Neutrophil (primary cell): ENCODE measurements around the gene MRPL28.

Source experiments
- H3K27ac ChIP-seq: fragments of 200-600 bp; sonication (generic); 2 replicates; pipeline ENCODE4 v1.5.1; 2016; ENCODE audit warnings: mild to moderate bottlenecking, moderate library complexity
- H3K27me3 ChIP-seq: fragments of 200-600 bp; sonication (generic); 2 replicates; pipeline ENCODE4 v1.6.0; 2016; ENCODE audit warnings: mild to moderate bottlenecking
- H3K36me3 ChIP-seq: fragments of 200-600 bp; sonication (generic); 2 replicates; pipeline ENCODE4 v1.5.1; 2017
- H3K4me1 ChIP-seq, 2 experiments: fragments of 200-600 bp in 1 of 2; sonication (generic) in 1 of 2; 1 replicate in 1 of 2; 2 replicates in 1 of 2; pipeline versions ENCODE4 v1.5.1 to v1.6.1; 2013 to 2016; ENCODE audit warnings: low read depth in 1 of 2, low read length in 1 of 2, mild to moderate bottlenecking in 1 of 2, moderate library complexity in 1 of 2; ENCODE audit not compliant: control insufficient read depth in 1 of 2, insufficient read depth in 1 of 2
- H3K4me3 ChIP-seq, 2 experiments: fragments of 200-600 bp in 1 of 2; sonication (generic) in 1 of 2; 1 replicate in 1 of 2; 2 replicates in 1 of 2; pipeline ENCODE4 v1.5.1; 2013 to 2016; ENCODE audit warnings: low read depth in 1 of 2, low read length in 1 of 2, mild to moderate bottlenecking in 1 of 2, moderate library complexity in 1 of 2
- H3K9me3 ChIP-seq: fragments of 200-600 bp; sonication (generic); 2 replicates; pipeline ENCODE4 v1.5.1; 2016
- TF ChIP-seq, protein P1 (sequence below): fragments of 200-600 bp; sonication (generic); IDR thresholded peaks from 2 replicates; pipeline ENCODE4 v1.5.1; 2016; ENCODE audit warnings: antibody characterized with exemption

Gene MRPL28

DNA sequence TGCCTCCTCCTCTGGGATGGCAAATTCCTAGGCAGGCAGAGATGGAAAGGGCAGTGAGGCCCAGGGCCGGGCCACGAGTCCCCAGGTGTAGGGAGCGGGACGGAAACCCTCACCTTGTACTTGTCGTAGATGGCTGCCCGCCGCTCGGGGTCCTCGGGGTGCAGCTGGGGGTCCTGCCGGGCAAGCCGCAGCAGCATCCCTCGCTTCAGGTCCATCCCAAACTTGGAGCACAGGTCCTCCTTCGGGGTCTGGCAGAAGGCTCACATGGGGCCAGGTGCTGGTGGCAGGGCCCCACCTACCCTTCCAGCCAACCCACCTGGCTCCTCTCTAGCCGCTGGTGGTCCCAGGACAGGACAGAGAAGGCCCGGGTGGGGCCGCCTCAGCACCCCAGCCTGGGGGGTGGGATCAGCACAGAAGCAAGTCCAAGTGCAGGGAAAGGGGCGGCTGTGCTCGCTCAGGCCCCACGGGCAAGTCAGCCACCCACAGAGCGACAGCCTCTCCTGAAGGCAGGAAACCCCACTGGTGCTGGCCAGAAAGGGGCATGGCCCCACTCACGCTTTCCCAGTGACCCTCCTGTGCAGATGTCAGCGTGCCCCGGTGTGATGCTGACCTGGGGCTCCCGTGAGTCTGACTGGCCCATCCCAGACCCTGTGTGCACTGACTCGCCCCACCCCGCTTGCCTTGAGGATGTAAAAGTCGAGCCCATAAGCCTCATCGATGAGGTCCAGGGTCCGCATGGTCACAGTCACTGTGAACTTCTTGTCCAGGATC lies 1.8 kb downstream of the MRPL28 start:
- no peak overlapping the region for H3K27ac ChIP-seq
- H3K4me1 ChIP-seq = peaks cover 16 to 20% of the 10 kb centered on the region in 2 experiments
- H3K27me3 ChIP-seq = peaks cover 23% of the 10 kb centered on the region
- H3K36me3 ChIP-seq = peaks cover 66% of the 10 kb centered on the region
- TF ChIP-seq, protein P1, sequence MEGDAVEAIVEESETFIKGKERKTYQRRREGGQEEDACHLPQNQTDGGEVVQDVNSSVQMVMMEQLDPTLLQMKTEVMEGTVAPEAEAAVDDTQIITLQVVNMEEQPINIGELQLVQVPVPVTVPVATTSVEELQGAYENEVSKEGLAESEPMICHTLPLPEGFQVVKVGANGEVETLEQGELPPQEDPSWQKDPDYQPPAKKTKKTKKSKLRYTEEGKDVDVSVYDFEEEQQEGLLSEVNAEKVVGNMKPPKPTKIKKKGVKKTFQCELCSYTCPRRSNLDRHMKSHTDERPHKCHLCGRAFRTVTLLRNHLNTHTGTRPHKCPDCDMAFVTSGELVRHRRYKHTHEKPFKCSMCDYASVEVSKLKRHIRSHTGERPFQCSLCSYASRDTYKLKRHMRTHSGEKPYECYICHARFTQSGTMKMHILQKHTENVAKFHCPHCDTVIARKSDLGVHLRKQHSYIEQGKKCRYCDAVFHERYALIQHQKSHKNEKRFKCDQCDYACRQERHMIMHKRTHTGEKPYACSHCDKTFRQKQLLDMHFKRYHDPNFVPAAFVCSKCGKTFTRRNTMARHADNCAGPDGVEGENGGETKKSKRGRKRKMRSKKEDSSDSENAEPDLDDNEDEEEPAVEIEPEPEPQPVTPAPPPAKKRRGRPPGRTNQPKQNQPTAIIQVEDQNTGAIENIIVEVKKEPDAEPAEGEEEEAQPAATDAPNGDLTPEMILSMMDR = no peak
- no peak overlapping the region for H3K4me3 ChIP-seq
- no peaks in the 10 kb centered on the region for H3K9me3 ChIP-seq

DNA sequence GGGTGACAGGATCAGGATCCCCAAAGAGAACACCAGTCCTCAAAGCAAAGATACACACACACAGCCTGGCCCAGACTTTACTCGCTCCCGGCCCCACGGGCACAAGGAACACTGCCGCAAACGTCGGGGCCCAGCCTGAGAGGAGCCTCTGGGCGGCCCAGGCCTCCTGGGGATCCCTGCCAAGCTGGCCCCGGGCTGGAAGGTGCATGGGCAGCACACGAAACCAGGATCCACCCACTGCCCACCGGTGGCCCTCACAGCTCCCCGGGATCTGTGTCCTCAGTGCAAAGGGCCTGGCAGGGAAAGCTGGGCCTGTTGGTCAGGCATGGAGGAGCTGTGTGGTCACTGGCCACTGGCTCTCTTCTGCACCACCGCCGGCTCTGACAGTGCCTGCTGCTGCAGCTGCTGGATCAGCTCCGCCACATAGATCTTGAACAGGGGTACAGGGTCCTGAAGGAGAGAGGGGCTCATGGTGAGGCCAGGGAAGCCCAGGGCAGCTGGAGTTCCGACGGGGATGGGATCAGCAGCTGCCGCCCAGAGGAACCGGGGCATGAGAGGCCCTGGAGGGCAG lies 2.9 kb downstream of the MRPL28 start:
- H3K4me1 ChIP-seq = peaks cover 16 to 21% of the 10 kb centered on the region in 2 experiments
- no peak overlapping the region for H3K27ac ChIP-seq
- TF ChIP-seq, protein P1 = no peak
- no peak overlapping the region for H3K4me3 ChIP-seq
- no peaks in the 10 kb centered on the region for H3K9me3 ChIP-seq
- H3K27me3 ChIP-seq = peaks cover 33% of the 10 kb centered on the region
- H3K36me3 ChIP-seq = peaks cover 54% of the 10 kb centered on the region

DNA sequence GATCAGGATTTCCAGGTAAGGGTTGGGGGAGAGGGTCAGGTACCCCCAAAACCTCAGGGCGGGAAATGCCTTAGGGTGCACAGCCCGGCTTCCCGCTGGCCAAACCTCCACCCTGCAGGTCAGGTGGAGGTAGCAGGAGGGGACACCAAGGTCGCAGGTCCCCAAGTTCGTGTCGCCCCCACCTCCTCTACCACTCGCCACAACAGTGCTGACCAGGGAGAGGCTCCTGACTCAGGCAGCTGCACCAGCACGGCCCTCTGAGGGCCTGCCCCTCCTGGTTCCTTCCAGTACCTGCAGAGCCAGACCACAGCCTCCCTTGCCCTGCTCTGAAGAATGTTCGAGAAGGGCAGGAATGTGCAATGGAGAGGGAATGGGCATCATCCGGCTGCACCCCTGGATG lies 3.9 kb downstream of the MRPL28 start:
- TF ChIP-seq, protein P1 = no peak
- Histone ChIP-seq H3K27ac (no peak overlapping the region), H3K4me3 (no peak overlapping the region)

DNA sequence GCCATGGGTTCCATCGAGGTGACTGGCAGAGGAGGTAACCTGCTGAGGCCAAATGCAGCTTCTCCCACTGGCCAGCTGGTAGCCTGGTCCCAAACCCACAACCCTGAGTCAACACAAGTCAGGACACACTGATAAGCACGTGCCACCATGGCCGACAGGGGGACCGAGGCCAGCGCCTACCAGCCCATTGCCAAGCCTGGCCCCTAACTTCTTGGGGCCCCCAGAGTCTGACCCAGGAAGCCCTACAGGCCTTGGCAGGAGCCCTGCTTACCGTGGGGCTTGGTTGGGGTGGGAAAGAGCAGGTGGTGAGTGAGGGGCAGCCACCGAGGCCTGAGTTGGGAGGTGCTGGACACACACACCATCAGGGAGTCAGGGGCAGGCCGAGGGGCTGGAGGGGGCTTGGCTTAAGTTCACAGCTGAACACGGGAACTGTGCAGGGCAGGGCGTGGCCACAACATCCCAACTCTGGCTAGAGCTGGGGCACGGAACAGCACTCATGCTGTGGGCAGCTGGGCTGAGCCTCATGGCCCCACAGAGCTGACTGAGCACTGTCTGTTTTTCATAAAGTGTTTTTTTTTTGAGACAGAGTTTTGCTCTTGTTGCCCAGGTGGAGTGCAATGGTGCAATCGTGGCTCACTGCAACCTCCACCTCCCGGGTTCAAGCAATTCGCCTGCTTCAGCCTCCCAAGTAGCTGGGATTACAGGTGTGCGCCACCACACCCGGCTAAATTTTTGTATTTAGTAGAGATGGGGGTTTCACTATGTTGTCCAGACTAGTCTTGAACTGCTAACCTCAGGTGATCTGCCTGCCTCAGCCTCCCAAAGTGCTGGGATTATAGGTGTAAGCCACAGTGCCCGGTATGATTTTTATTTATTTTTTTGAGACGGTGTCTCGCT lies 5.5 kb downstream of the MRPL28 start:
- Histone ChIP-seq H3K4me1 (peaks cover 6 to 14% of the 10 kb centered on the region in 2 experiments), H3K4me3 (no peak overlapping the region), H3K27ac (no peak overlapping the region), H3K27me3 (peaks cover 31% of the 10 kb centered on the region), H3K9me3 (no peaks in the 10 kb centered on the region), H3K36me3 (peaks cover 39% of the 10 kb centered on the region)
- TF ChIP-seq, protein P1 = no peak

More for the DNA sequence above, 3.9 kb downstream of the MRPL28 start:
- peaks cover 45% of the 10 kb centered on the region for H3K36me3 ChIP-seq
- peaks cover 16 to 26% of the 10 kb centered on the region in 2 experiments for H3K4me1 ChIP-seq
- H3K27me3 ChIP-seq = peaks cover 35% of the 10 kb centered on the region
- H3K9me3 ChIP-seq = no peaks in the 10 kb centered on the region

GRCh38 chr16:363766-364490 lies 6.4 kb downstream of the MRPL28 start:
- Histone ChIP-seq H3K4me1 (peaks cover 0 to 6% of the 10 kb centered on the region in 2 experiments), H3K9me3 (no peaks in the 10 kb centered on the region), H3K4me3 (no peak overlapping the region), H3K36me3 (peaks cover 30% of the 10 kb centered on the region), H3K27me3 (peaks cover 26% of the 10 kb centered on the region), H3K27ac (no peak overlapping the region)
- TF ChIP-seq, protein P1 = no peak
